GM19099 (cell line): Measurements from ENCODE around the gene NPHP4.

Experiments used
- POLR2A ChIP-seq: IDR thresholded peaks from 3 replicates; pipeline ENCODE4 v1.6.1; 2011; ENCODE audit warnings: low read depth; ENCODE audit not compliant: insufficient read length; ENCODE audit errors: extremely low read depth

Gene NPHP4

DNA sequence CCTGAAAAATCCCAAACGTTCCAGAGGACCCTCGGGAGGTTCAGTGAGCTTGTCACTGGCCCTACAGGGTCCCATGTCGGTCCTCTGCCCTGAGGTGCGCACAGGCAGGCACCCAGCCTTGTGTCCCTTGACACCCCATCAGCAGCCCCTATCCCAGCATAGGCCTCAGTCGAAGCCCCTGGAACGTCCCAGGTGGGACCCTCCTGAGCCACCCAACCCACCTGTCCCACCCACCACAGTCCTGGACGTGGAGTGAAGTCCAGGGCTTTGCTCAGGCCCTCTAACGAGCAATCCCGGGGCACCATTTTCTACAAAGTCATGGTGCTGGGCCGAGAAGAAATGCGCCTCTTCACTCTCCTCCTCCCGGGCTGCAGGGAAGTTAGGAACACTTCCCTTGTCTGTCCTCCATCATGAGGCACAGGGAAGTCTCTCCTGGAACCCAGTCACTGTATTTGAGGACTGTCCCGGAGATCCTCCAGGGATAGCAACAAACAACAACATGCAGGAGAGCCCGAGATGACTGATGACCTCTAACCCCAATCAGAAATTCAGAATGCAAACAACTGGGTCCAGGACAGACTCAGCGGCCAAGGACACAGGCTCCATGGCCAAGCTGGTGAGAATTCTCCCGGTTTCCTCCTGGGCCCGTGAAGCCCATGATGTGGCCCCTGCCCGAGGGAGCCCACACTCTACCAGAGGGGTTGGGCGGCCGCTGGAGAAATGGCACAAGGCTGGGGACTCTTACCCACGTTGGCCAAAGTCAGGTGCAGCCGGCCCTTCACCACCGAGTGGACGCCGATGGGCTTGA lies 105.5 kb downstream of the NPHP4 start:
- TF ChIP-seq POLR2A = no peak

DNA sequence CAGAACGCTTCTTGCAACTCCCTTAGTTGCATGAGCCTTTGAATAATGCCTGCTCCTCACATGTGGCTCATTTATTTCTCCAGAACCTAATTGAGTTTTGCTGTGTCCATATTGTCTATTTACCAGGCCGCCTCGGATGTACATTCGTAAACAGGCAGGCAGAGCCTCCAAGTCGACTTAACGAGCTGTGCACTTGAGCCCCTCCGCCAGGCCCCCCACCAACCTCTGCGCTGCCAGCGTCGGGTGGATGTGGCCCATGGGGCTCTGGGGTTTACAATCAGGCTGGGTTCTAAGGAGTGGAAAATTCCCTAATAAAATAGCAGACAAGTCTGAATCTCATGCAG lies 106.1 kb downstream of the NPHP4 start:
- TF ChIP-seq POLR2A = no peak

DNA sequence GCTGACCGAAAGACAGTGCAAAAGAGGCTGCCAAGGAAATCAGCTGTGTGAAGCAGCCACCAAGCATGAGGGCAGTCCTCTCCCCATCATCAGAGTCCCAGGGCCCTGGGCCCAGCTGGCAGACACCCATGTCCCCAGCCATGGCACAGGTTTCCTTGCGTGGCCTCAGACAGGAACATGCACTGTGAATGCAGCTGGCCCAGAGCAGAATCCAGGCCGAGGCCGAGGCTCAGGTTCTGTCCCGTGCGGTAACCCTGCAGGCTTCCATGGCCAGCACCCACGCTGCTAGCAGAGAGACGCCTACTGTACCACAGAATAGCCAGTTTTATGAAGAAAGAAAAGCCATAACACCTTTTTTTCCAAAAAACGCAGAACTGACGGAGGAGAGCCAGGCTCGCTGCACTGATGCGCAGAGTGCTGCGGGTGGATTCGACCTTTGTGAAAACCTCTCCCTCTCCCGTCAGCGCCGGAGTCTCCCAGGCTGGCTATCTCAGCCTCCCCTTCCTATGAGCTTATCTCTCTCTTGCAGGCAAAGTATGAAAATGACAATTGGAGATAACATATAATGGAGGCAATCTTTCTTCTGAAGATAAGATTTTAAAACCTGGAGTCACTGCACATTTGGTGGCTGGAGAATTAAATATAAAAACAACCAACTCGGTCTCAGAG lies 106.6 kb downstream of the NPHP4 start:
- no peak for TF ChIP-seq POLR2A

DNA sequence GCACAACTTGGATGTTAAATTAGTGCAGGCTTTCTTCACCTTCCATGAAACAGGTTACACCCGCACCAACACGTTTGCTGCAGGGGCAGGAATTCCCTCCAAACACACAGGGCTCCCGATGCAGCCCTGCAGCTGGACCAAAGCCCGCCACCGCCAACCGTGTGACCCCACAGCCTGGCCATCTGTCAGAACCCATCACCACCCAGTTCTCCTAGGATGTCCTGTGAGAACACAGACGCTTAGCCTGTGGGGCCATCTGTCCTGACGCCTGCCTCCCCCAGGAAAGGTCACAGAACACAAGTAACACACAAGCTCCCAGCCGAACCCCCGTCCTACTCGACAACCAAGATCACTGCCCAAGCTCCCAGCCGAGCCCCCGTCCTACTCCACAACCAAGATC lies 108.1 kb downstream of the NPHP4 start:
- TF ChIP-seq POLR2A = no peak

DNA sequence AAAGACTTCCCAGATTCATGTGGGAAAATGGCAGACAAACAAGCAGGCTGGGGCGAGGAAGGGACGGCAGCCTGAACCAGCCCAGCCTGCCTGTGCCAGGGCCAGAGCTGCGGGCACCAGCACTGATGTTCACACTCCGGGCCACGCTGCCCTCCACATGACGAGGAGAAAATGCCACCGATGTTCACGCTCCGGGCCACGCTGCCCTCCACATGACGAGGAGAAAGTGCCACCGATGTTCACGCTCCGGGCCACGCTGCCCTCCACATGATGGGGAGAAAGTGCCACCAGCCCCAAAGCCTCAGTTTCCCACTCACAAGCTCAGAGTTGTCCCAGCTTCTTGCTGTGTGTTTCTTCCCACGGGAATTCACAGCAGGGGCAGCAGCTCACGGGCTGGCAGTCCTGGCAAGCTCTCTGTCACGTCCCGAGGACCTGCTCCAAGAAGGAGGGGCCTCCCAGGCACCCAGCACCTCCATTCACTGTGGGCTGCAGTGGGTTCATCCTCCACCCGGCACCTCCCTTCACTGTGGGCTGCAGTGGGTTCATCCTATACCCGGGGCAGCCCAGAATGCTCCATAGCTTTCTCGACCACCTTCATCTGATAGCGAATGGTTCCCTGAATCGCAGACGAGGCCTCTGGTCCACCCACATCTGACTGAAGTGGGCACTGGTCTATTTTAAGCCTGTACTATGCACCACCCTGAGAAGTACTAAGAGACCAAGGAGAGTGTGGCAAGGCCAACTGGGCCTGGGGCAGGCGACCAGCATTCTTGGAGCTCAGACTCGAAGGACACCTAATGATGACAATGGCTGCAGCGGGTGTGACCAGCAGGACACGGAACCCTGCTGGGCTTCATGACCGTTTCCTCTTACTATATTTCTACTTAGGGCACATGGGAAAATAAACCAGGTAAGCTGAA lies 108.8 kb downstream of the NPHP4 start:
- TF ChIP-seq POLR2A = no peak

DNA sequence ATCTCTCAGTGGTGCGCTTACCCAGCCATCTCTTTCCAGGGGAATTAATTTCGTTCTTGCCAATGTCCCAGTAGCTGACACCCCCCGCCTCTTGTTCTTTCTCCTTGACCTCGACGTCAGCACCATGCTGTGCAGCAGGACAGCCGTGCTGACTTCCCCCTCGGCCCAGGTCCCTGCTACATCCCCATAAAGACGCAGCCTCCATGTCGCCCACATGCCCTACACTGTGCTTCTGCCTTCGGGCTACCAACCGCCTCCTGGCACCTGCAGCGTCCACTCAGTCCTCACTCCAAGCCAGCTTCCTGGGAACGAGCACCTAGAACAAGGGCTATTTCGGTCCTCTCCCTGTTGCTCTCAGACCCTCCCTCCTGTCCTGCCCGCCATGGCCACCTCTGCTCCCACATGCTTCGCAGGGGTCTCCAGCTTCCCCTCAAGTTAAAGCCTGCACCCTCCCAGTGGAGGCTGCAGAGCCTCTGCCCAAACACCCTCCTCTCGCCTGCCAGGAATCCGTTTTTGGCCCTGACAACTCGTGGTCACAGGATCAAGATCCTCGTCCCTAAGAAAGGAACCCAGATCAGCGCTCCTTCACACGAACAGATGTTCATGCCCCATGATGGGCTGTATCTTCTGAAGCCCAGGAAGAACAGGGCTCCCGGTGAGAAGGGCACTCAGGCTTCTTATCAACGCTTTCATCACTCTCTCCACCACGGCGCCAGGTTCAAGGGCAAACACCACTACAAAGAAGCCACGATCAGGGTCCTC lies 109.7 kb downstream of the NPHP4 start:
- no peak for TF ChIP-seq POLR2A

DNA sequence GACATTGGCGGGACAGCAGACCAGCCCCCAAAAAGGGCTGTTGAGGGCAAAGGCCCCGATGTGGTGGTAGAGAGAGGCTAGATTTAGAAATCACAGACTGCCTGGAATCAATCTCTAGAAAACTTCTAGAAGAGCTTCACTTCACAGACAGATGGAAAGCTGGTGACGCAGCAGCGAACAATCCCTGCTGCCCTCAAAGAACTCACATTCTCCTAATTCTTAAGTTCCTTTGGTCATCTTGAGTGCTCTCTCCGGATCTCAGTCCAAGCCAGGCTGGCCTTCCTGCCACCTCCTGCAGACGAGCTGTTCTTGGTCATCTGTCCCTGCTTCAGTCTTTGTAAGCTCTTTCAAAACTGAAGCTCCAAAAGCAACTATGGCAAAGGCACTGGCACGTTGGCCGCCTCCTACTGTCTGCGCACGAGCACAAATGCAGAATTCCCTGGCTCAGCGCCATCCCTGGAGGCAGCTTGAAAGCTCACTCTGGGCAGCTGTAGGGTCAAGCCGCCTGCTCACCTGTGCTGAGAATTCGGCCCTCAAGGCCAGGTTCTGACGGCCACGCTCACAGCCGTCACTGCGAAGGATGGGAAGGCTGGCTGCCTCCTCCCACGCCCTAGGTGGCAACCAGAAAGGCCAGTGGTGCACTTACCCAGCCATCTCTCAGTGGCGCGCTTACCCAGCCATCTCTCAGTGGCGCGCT lies 110.6 kb downstream of the NPHP4 start:
- no peak for TF ChIP-seq POLR2A

DNA sequence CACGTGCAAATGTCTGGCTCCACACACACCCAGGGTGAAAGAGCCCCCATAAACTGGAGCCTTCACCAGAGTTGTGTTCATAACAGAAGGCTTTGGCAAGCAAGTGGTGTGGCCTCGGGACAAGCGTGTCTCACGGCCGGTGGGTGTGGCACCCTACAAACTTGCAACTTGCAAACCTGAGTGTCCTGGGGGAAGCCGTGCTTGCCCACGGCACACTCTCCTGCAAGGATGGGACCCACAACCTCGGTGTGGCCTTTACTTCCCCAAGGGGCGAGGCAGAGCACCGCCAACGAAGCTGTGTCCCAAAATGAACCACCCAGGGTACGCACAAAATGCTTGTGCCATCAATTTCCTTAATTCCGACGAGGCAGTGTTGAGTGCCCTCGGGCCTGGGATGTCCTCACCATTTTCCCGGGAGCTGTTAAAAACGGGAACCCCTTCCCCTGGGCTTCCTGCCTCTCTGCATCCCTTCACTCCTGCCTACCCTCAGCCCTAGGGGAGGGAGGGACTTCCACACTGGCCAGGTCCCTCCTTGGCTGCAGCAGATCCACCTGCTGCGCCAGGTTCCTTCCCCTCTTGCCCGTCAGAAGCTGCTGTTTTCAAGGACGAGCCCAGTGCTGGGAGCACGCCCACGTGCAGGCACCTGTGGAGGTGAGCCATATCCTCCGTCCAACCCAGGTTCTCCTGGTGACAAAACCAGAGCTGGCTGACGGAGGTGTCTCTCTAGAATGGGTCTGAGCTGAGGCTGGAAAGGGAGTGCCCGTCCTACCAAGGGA lies 111.4 kb downstream of the NPHP4 start:
- TF ChIP-seq POLR2A = no peak

DNA sequence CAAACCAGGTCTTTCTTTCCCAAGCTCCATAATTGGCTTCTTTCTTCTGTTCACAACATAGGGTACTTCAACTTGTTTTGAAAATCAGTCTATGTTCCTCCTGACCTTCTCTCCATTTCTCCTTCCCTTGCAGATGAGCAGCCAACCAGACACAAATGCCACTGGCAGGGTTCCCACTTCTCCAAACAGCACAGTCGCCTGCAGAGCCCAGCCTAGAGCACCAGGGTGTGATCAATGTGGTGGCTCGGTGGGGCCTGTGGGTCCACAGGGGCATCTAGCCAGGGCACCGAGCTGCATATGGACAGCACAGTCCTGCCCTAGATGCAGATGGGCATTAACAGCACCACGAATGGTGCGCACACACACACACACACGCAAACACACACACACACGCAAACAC lies 112.8 kb downstream of the NPHP4 start:
- TF ChIP-seq POLR2A = no peak

DNA sequence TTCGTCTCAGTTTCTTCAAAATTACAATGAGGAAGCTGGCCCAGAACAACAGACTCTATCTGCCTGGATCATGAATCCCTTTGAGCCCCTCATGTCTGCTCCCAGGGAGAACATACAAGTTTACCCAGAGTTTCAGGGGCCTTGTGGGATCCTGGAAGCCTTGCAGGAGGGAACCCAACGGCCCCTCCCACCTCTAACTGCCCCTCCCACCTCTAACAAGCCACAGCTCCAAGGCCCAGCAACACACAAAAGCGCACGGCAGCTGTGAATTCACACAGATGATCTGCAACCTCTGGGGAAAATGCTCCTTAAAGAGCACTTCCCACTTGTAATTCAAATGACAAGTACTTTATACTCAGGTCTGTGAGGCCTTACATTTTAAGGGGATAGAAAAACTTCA lies 113.3 kb downstream of the NPHP4 start:
- no peak for TF ChIP-seq POLR2A

DNA sequence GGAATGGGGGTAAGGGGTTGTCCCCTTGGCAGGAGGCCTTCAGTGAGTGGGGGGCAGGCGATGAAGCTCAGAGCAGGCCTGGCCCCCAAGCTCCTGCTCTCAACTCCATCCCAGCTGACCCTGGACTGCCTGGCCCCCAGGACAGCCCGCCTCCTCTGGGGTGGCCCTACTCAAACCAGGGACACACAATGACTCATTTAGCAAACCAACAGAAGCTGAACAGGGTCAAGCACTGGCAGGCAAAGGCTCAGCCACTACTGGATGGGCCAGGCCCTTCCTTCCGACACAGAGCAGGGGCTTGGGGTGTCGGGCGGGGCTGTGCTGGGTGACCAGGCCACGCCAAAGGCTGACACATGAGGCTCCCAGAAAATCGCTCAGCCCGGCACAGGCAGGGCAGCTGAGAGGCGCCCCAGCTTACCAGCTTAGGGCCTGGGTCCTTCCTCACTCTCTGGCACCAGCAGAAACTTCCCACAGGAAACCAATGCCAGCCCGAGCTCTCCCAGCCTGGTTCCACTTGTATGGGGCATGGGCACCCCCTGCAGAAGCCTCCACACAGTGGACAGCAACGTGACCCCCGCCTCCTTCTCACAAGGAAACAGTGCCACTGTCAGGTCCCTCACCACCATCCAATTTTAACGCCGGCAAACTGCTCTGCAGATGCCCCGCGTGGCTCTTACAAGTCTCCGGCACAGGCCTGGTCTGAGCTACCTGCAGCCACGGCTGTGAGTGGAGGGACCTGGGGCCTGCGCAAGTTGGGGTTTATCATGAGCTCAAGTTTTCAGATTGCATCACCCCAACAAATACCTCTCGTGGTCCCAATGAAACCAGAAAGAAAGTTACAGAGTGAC lies 114.3 kb downstream of the NPHP4 start:
- TF ChIP-seq POLR2A = no peak

DNA sequence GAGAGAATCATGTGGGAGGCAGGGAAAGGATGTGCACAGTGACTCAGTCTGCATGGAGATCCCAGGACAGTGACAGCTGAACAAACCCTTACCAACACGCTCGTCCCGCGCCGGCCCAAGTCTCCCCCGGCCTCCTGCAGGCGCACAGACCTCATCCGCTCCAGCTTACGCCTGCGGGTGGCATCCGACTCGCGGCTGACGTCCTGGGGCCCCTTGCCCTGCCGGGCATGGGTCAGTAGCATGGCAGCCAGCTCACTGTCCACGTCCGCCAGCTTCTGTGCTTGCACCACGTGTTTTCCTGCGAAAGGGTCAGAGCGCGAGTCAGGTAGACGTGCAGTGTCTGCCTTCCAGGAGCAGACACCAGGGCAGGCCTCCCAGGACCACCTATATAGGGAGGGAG lies 115.2 kb downstream of the NPHP4 start:
- no peak for TF ChIP-seq POLR2A

DNA sequence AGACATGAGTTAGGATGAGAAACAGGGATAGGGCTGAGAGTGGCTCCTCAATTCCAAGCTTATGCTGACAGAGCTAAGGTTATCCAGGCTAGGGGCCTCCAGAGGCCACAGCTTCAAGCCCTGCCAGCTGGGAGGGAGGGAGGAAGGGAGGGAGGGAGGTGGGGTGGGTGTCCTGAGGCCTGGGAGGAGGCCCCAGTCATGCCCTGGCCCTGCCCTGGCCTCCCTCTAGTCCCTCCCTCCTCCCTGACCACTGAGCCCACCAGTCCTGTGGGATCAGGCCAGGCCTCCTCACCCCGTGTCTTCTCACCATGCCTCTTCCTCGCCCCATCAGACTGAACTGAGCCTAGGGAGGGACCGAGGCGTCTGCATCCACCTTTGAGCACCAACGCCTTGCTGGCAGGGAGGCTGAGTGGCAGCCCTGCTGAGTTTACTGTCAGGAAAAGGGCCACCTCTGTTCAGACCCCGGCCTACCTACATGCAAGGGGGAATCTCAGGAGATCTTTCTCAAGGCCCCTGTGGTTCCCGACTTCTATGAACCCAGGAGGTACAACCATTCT lies 116.1 kb downstream of the NPHP4 start:
- TF ChIP-seq POLR2A = no peak

DNA sequence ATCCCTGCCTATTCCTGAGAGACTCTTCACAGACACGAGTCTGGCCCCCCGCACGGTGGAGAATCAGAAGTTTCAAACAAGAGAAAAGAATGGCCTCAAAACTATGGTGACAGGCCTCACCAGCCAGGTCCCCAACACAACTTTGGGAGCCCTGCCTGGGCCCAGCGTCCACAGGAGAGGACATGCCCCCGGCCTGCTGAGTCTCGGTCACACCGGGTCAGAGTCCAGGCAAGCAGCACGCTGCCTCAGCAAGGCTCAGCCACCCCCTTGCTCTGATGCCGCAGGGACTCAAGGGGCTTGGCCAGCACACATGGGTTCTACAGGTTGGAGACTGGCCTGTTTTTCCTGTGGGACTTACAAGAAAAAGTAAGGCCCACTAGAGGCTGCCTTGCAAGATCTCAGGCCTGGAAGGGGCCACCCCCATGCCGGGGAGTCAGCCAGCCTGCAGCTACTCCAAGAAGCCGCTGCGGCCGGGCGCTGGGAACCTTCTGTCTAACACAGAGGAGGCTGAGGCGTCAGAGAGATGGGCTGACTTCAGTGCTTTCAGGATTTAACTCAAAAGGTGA lies 116.8 kb downstream of the NPHP4 start:
- TF ChIP-seq POLR2A = no peak
